H1 (cell line): ENCODE data around the gene ITGA11. TPM values are rescaled to one million over a fixed set of nuclear protein-coding genes. Genes with fewer than 3 reads are reported as not detected.

Source experiments
- CTCF ChIA-PET: fragments of 300-600 bp; sonication (Branson Sonifier 250); formaldehyde crosslinking; loops from one replicate; lab custom pipeline; 2021; ENCODE audit not compliant: partially characterized antibody; lab: Charles Lee
- POLR2A ChIA-PET: fragments of 300-600 bp; sonication (Branson Sonifier 250); formaldehyde crosslinking; loops from one replicate; lab custom pipeline; 2021; ENCODE audit warnings: inconsistent platforms; ENCODE audit not compliant: partially characterized antibody; lab: Charles Lee
- DNase-seq, 2 experiments: peaks; one replicate each; pipeline versions ENCODE4 v3.0.0 to v3.0.0-alpha.2; 2010 to 2022; ENCODE audit warnings: low spot score in 2 of 2, low read depth in 1 of 2, mixed read lengths in 1 of 2
- FAIRE-seq: peaks from 2 replicates; lab custom pipeline; 2011; peaks lifted over from hg19 to GRCh38; lab: Jason Lieb, UNC
- H2AFZ ChIP-seq: 2 replicates; pipeline ENCODE4 v1.8.1; 2012; ENCODE audit warnings: low read length, inconsistent platforms
- H2AK5ac ChIP-seq: 2 replicates; pipeline ENCODE4 v1.6.1; 2013; ENCODE audit warnings: low read depth, low read length
- H2BK120ac ChIP-seq: replicated peaks from 2 replicates; pipeline ENCODE3; 2013; ENCODE audit warnings: low read depth, low read length, inconsistent platforms
- H2BK12ac ChIP-seq: 2 replicates; pipeline ENCODE4 v1.6.1; 2013; ENCODE audit warnings: low read depth, low read length
- H2BK15ac ChIP-seq: 2 replicates; pipeline ENCODE4 v1.6.1; 2013; ENCODE audit warnings: low read length
- H2BK20ac ChIP-seq: 2 replicates; pipeline ENCODE4 v1.6.1; 2013; ENCODE audit warnings: low read length
- H2BK5ac ChIP-seq: 2 replicates; pipeline ENCODE4 v1.6.1; 2013; ENCODE audit warnings: low read depth, low read length
- H3K14ac ChIP-seq: 2 replicates; pipeline ENCODE4 v1.6.1; 2013; ENCODE audit warnings: inconsistent platforms; ENCODE audit not compliant: insufficient read length
- H3K18ac ChIP-seq: 2 replicates; pipeline ENCODE4 v1.6.1; 2013; ENCODE audit warnings: low read length; ENCODE audit errors: extremely low read depth
- H3K23ac ChIP-seq: 2 replicates; pipeline ENCODE4 v1.6.1; 2013; ENCODE audit warnings: inconsistent platforms; ENCODE audit not compliant: insufficient read length
- H3K23me2 ChIP-seq: 2 replicates; pipeline ENCODE4 v1.6.1; 2013; ENCODE audit warnings: low read depth, low read length
- H3K27ac ChIP-seq: 2 replicates; pipeline ENCODE4 v1.6.1; 2011; ENCODE audit warnings: low read depth, low read length, inconsistent platforms
- H3K27me3 ChIP-seq, 4 experiments: replicated peaks in 1 of 4; 1 replicate in 1 of 4; 2 replicates in 3 of 4; pipeline versions ENCODE4 v1.6.1 to v1.8.1; 2011 to 2013; ENCODE audit warnings: low read length in 3 of 4, mild to moderate bottlenecking in 3 of 4, inconsistent platforms in 2 of 4, mixed read lengths in 2 of 4, moderate library complexity in 1 of 4; ENCODE audit not compliant: control insufficient read depth in 3 of 4, insufficient read depth in 3 of 4; ENCODE audit errors: extremely low read depth in 1 of 4
- H3K36me3 ChIP-seq, 4 experiments: 2 replicates each; pipeline versions ENCODE4 v1.6.1 to v1.8.1; 2011 to 2013; ENCODE audit warnings: mild to moderate bottlenecking in 4 of 4, low read length in 3 of 4, moderate library complexity in 2 of 4, control low read depth in 1 of 4, inconsistent platforms in 1 of 4; ENCODE audit not compliant: insufficient read depth in 4 of 4, control insufficient read depth in 2 of 4
- H3K4ac ChIP-seq: replicated peaks from 2 replicates; pipeline ENCODE3; 2013; ENCODE audit warnings: low read length, low read depth, mixed read lengths, inconsistent platforms; ENCODE audit not compliant: insufficient read length
- H3K4me1 ChIP-seq, 4 experiments: replicated peaks in 1 of 4; 1 replicate in 1 of 4; 2 replicates in 3 of 4; pipeline versions ENCODE4 v1.6.1 to v1.8.1; 2011 to 2013; ENCODE audit warnings: low read length in 3 of 4, inconsistent platforms in 2 of 4, mixed read lengths in 1 of 4; ENCODE audit not compliant: insufficient read depth in 4 of 4, control insufficient read depth in 3 of 4
- H3K4me2 ChIP-seq, 2 experiments: 2 replicates each; pipeline versions ENCODE4 v1.6.1 to v1.8.1; 2011 to 2013; ENCODE audit warnings: low read depth in 2 of 2, low read length in 2 of 2, control low read depth in 1 of 2, inconsistent platforms in 1 of 2, mild to moderate bottlenecking in 1 of 2; ENCODE audit not compliant: insufficient read depth in 1 of 2
- H3K4me3 ChIP-seq, 4 experiments: fragments of 200-600, 300-600 bp in 1 of 4; sonication (generic), shearing (Covaris generic), sonication (Bioruptor Twin) in 1 of 4; 2 replicates each; pipeline versions ENCODE4 v1.5.1 to v1.8.1; 2011 to 2016; ENCODE audit warnings: low read length in 4 of 4, low read depth in 3 of 4, control low read depth in 2 of 4, inconsistent platforms in 2 of 4, mild to moderate bottlenecking in 2 of 4, mixed read lengths in 1 of 4, moderate library complexity in 1 of 4; ENCODE audit not compliant: insufficient read depth in 2 of 4; ENCODE audit errors: extremely low read depth in 1 of 4
- H3K56ac ChIP-seq: replicated peaks from 2 replicates; pipeline ENCODE3; 2013; ENCODE audit warnings: low read depth, mild to moderate bottlenecking, mixed read lengths, low read length, inconsistent platforms; ENCODE audit not compliant: insufficient read length
- H3K79me1 ChIP-seq: 2 replicates; pipeline ENCODE4 v1.6.1; 2013; ENCODE audit warnings: low read depth, low read length, control low read depth
- H3K79me2 ChIP-seq, 2 experiments: 2 replicates each; pipeline versions ENCODE4 v1.6.1 to v1.8.1; 2012 to 2013; ENCODE audit warnings: low read length in 2 of 2, mild to moderate bottlenecking in 2 of 2, inconsistent platforms in 1 of 2; ENCODE audit not compliant: insufficient read depth in 2 of 2, control insufficient read depth in 1 of 2
- H3K9ac ChIP-seq, 4 experiments: replicated peaks in 1 of 4; 1 replicate in 1 of 4; 2 replicates in 3 of 4; pipeline versions ENCODE4 v1.6.1 to v1.8.1; 2011 to 2013; ENCODE audit warnings: low read depth in 3 of 4, low read length in 3 of 4, control low read depth in 2 of 4, mild to moderate bottlenecking in 2 of 4, moderate library complexity in 2 of 4, inconsistent platforms in 1 of 4; ENCODE audit errors: extremely low read depth in 1 of 4
- H3K9me3 ChIP-seq, 2 experiments: 2 replicates each; pipeline versions ENCODE4 v1.6.1 to v1.8.1; 2012 to 2013; ENCODE audit warnings: mild to moderate bottlenecking in 2 of 2, moderate library complexity in 2 of 2, control low read depth in 1 of 2, inconsistent platforms in 1 of 2, low read depth in 1 of 2, low read length in 1 of 2, mixed read lengths in 1 of 2; ENCODE audit not compliant: insufficient read depth in 2 of 2
- H4K20me1 ChIP-seq, 2 experiments: replicated peaks in 1 of 2; 2 replicates each; pipeline versions ENCODE3 to v1.8.1; 2011 to 2013; ENCODE audit warnings: inconsistent platforms in 2 of 2, low read length in 2 of 2, mild to moderate bottlenecking in 1 of 2; ENCODE audit not compliant: insufficient read depth in 2 of 2, control insufficient read depth in 1 of 2
- H4K5ac ChIP-seq: 2 replicates; pipeline ENCODE4 v1.6.1; 2013; ENCODE audit warnings: low read length, low read depth, mixed read lengths, inconsistent platforms; ENCODE audit not compliant: insufficient read length
- H4K8ac ChIP-seq: 2 replicates; pipeline ENCODE4 v1.8.0; 2013; ENCODE audit warnings: mild to moderate bottlenecking, moderate library complexity, low read length, inconsistent platforms; ENCODE audit not compliant: insufficient read depth; ENCODE audit errors: extremely low read depth
- H4K91ac ChIP-seq: replicated peaks from 2 replicates; pipeline ENCODE3; 2013; ENCODE audit warnings: low read length, mixed read lengths, inconsistent platforms; ENCODE audit not compliant: insufficient read length
- BACH1 ChIP-seq: IDR thresholded peaks from 2 replicates; pipeline ENCODE4 v1.6.1; 2012; ENCODE audit warnings: low read length, improper control_type of control experiment
- BCL11A ChIP-seq, 2 experiments: IDR thresholded peaks; one replicate each; pipeline ENCODE4 v1.6.1; 2011; ENCODE audit warnings: low read depth in 2 of 2, low read length in 2 of 2, mild to moderate bottlenecking in 2 of 2
- EP300 ChIP-seq, 2 experiments: IDR thresholded peaks; 1 replicate in 1 of 2; 2 replicates in 1 of 2; pipeline ENCODE4 v1.6.1; 2011 to 2012; ENCODE audit warnings: low read depth in 2 of 2, low read length in 2 of 2, mild to moderate bottlenecking in 2 of 2, borderline replicate concordance in 1 of 2, inconsistent platforms in 1 of 2, moderate library complexity in 1 of 2
- JUN ChIP-seq: IDR thresholded peaks from 2 replicates; pipeline ENCODE4 v1.6.1; 2011; ENCODE audit warnings: low read depth, mild to moderate bottlenecking, improper control_type of control experiment, low read length
- KDM4A ChIP-seq: IDR thresholded peaks from one replicate; pipeline ENCODE4 v1.7.1; 2012; ENCODE audit warnings: low read depth, mild to moderate bottlenecking, moderate library complexity, low read length, inconsistent platforms; ENCODE audit not compliant: severe bottlenecking
- POLR2AphosphoS5 ChIP-seq: IDR thresholded peaks from 2 replicates; pipeline ENCODE4 v1.6.1; 2011; ENCODE audit warnings: low read depth, low read length
- RAD21 ChIP-seq, 2 experiments: IDR thresholded peaks in 1 of 2; conservative IDR thresholded peaks in 1 of 2; 2 replicates each; pipeline ENCODE4 v1.6.1; 2011; ENCODE audit warnings: low read depth in 2 of 2, low read length in 2 of 2, improper control_type of control experiment in 1 of 2, inconsistent platforms in 1 of 2, mild to moderate bottlenecking in 1 of 2, moderate library complexity in 1 of 2
- RFX5 ChIP-seq: IDR thresholded peaks from 2 replicates; pipeline ENCODE4 v1.6.1; 2011; ENCODE audit warnings: low read depth, low read length, improper control_type of control experiment, borderline replicate concordance
- SIN3A ChIP-seq, 2 experiments: IDR thresholded peaks in 1 of 2; conservative IDR thresholded peaks in 1 of 2; 2 replicates each; pipeline ENCODE4 v1.6.1; 2011 to 2012; ENCODE audit warnings: low read length in 2 of 2, improper control_type of control experiment in 1 of 2, low read depth in 1 of 2, mild to moderate bottlenecking in 1 of 2
- SP1 ChIP-seq: IDR thresholded peaks from 2 replicates; pipeline ENCODE4 v1.6.1; 2011; ENCODE audit warnings: low read depth, low read length
- SUZ12 ChIP-seq: fragments of 200-600 bp; sonication (generic); IDR thresholded peaks from 2 replicates; pipeline ENCODE4 v1.6.1; 2012; ENCODE audit warnings: mild to moderate bottlenecking, inconsistent platforms, low read length, moderate library complexity, mixed read lengths
- TEAD4 ChIP-seq: IDR thresholded peaks from 2 replicates; pipeline ENCODE4 v1.6.1; 2012; ENCODE audit warnings: low read depth, low read length, inconsistent platforms, mixed read lengths
- YY1 ChIP-seq: IDR thresholded peaks from 2 replicates; pipeline ENCODE4 v1.6.1; 2011; ENCODE audit warnings: low read depth, mild to moderate bottlenecking, low read length
- WGBS, 2 experiments: shearing (Covaris generic) in 1 of 2; methylation state at CpG; one replicate each; pipeline versions ENCODE4 v1.1.6 to v1.1.7; 2013 to 2015; ENCODE audit warnings: low lambda C conversion rate in 2 of 2, mixed read lengths in 2 of 2, inconsistent platforms in 1 of 2, low coverage in 1 of 2, missing lambda C conversion rate in 1 of 2; ENCODE audit not compliant: insufficient replicate concordance in 2 of 2, insufficient coverage in 1 of 2, insufficient read length in 1 of 2; ENCODE audit errors: extremely low coverage in 1 of 2, missing lambda C conversion rate in 1 of 2; 5-methylcytosine and 5-hydroxymethylcytosine counted together
- polyA plus RNA-seq, 7 experiments: library from polyadenylated mRNA; depleted of rRNA in 3 of 7; stranded (reverse) in 5 of 7; unstranded in 2 of 7; fragments of >200 nt in 5 of 7; fragments of 200-250 nt in 2 of 7; gene quantifications; 1 replicate in 5 of 7; 2 replicates in 1 of 7; 4 replicates in 1 of 7; pipeline versions ENCODE4 v1.2.1 to v1.2.3, GENCODE V29; 2011 to 2013; ENCODE audit warnings: missing spikeins in 2 of 7, mixed read lengths in 2 of 7
- total RNA-seq: library from RNA; stranded (reverse); fragmentation: NEBNext Ultra II Directional; extraction: Animal tissue kit (Norgen Biotek cat#: 25700); gene quantifications from 2 replicates; pipeline ENCODE4 v1.2.1, GENCODE V29; 2021

Gene ITGA11
- total and polyA plus RNA-seq, 2 of the 8 experiments (the other 6 are each of a cell fraction or from before 2014, with no cell fraction given): 0.05 to 0.06 TPM

DNA sequence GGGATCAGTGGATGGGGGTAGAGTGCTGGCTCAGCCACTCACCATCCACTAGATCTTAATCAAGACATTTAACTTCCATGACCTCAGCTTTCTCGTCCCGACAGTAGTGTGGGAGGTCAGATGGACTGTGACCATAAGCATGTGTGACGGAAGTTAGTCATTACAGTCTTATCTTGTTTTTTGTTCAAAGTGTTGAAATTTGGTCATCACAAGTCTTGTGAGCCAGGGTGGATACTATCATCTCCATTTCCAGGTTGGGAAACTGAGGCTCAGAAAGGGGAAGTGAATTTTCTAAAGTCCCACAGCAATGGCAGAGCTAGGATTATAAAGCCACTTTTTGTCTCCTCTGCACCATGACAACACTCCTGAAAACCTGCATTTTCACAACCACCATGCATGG lies 32.0 kb upstream of the ITGA11 start:
- no peaks in the 10 kb centered on the region for H3K23me2 ChIP-seq
- no peaks in the 10 kb centered on the region for H3K4me1 ChIP-seq
- H3K9me3 ChIP-seq: no peaks in the 10 kb centered on the region
- H3K56ac ChIP-seq: no peak overlapping the region
- H3K14ac ChIP-seq: no peak overlapping the region
- H3K4me3 ChIP-seq: no peak overlapping the region
- no peaks in the 10 kb centered on the region for H3K79me2 ChIP-seq
- H3K4ac ChIP-seq: no peak overlapping the region
- ChIA-PET CTCF (interaction anchor here (0.6 to 2.0 kb wide), 4 partner anchors 10 to 1856 kb away, joined by 3 to 6 read pairs (median 3); no protein-coding TSS in a partner anchor), POLR2A (interaction anchor here (1.2 kb wide), 1 partner anchor 14 kb away, joined by 3 read pairs; no protein-coding TSS in a partner anchor)
- FAIRE-seq: no peak
- H3K27ac ChIP-seq: no peak overlapping the region
- H3K4me2 ChIP-seq: no peak overlapping the region
- H2BK20ac ChIP-seq: no peak overlapping the region
- H2BK5ac ChIP-seq: no peak overlapping the region
- no peaks in the 10 kb centered on the region for H3K79me1 ChIP-seq
- no peak overlapping the region for H3K9ac ChIP-seq
- no peak overlapping the region for H4K91ac ChIP-seq
- H4K8ac ChIP-seq: no peak overlapping the region
- H2AK5ac ChIP-seq: no peak overlapping the region
- H2BK120ac ChIP-seq: no peak overlapping the region
- no peak overlapping the region for H3K23ac ChIP-seq
- DNase-seq: no peak
- H4K5ac ChIP-seq: no peak overlapping the region
- WGBS, 2 experiments: 96% methylated on average over 3 of the region's 3 CpGs; no CpG with 5 or more reads in 1 of the 2 experiments
- TF ChIP-seq BACH1 (no peak), TEAD4 (no peak), SIN3A (conservative IDR thresholded peaks at IDR 0.05 in 1 of 2, IDR thresholded peaks at IDR 0.05 in 1 of 2; ENCODE audit: low read depth in 1 of 2, low read length in 2 of 2) (no peak), JUN (no peak), RAD21 (IDR thresholded peaks at IDR 0.05 in 1 of 2, conservative IDR thresholded peaks at IDR 0.05 in 1 of 2; ENCODE audit: low read depth in 2 of 2, low read length in 2 of 2) (no peak), KDM4A (no peak), BCL11A (IDR thresholded peaks at IDR 0.05; ENCODE audit: low read depth in 2 of 2, low read length in 2 of 2) (no peak), SUZ12 (no peak), POLR2AphosphoS5 (no peak), RFX5 (no peak), SP1 (no peak), YY1 (no peak), EP300 (IDR thresholded peaks at IDR 0.05; ENCODE audit: borderline replicate concordance in 1 of 2, low read depth in 2 of 2, low read length in 2 of 2) (no peak)
- H3K18ac ChIP-seq: no peak overlapping the region
- no peak overlapping the region for H2AFZ ChIP-seq
- H3K27me3 ChIP-seq: no peaks in the 10 kb centered on the region; a peak in 2 of 7 replicates
- H2BK12ac ChIP-seq: no peak overlapping the region
- no peaks in the 10 kb centered on the region for H4K20me1 ChIP-seq
- H2BK15ac ChIP-seq: no peak overlapping the region
- no peaks in the 10 kb centered on the region for H3K36me3 ChIP-seq
